Neural cell (in vitro differentiated cells): Measurements from ENCODE around the gene LIPC.

Source experiments
- EP300 ChIP-seq: fragments of 450-650 bp; conservative IDR thresholded peaks from 2 replicates; pipeline ENCODE4 v1.6.1; 2014; ENCODE audit warnings: antibody characterized with exemption, mild to moderate bottlenecking, moderate library complexity; ENCODE audit not compliant: poor library complexity, severe bottlenecking
- EZH2 ChIP-seq: fragments of 200-600, 300-800 bp; shearing (Covaris generic), sonication (generic); IDR thresholded peaks from 2 replicates; pipeline ENCODE4 v1.6.1; 2014; ENCODE audit warnings: antibody characterized with exemption, low read length, borderline replicate concordance, mild to moderate bottlenecking; ENCODE audit not compliant: insufficient read depth, poor library complexity, severe bottlenecking
- POLR2AphosphoS5 ChIP-seq: IDR thresholded peaks from 2 replicates; pipeline ENCODE4 v1.6.1; 2012
- RAD21 ChIP-seq: fragments of 450-650 bp; conservative IDR thresholded peaks from 2 replicates; pipeline ENCODE4 v1.6.1; 2014; ENCODE audit warnings: antibody characterized with exemption, mild to moderate bottlenecking, moderate library complexity
- SMC3 ChIP-seq: fragments of 450-650 bp; conservative IDR thresholded peaks from 2 replicates; pipeline ENCODE4 v1.6.1; 2014; ENCODE audit warnings: antibody characterized with exemption, mild to moderate bottlenecking, moderate library complexity; ENCODE audit not compliant: poor library complexity
- TF ChIP-seq, protein P1 (sequence below): fragments of 450-650 bp; IDR thresholded peaks from 2 replicates; pipeline ENCODE4 v1.5.1; 2014; ENCODE audit warnings: antibody characterized with exemption, mild to moderate bottlenecking, moderate library complexity; ENCODE audit not compliant: poor library complexity, severe bottlenecking

DNA sequence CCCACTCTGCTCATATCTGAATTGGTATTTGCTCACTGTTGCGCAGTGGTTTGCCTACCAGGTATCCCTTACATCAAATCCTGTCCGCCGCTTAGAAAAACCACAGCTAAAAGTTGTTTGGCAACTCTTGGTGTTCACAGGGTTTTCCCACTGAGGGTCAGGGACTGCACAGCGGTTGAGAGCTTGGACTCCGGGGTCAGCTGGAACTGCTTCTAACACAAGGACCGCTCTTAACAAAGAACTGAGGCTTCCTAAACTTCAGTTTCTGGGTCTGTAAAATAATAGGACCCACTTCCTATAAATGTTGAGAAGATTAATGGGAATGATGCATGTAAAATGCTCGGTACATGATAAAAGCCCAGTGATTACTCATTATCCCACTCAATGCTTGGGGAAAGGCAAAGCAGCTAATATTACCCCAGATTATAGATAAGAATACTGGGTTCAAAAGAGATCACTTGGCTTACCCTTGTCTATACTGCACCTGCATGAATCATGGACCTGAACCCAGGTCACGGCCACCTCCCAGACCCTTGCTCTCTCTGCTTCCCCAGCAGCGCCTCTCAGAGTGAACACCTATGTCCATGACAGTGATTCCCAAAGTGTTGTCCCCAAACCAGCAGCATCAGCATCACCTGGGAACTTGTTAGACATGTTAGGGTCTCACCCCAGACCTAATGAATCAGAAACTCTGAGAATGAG is 36.1 kb downstream of the LIPC start:
- TF ChIP-seq POLR2AphosphoS5 (no peak), RAD21 (no peak), EZH2 (no peak), SMC3 (no peak), EP300 (no peak)
- TF ChIP-seq, protein P1, sequence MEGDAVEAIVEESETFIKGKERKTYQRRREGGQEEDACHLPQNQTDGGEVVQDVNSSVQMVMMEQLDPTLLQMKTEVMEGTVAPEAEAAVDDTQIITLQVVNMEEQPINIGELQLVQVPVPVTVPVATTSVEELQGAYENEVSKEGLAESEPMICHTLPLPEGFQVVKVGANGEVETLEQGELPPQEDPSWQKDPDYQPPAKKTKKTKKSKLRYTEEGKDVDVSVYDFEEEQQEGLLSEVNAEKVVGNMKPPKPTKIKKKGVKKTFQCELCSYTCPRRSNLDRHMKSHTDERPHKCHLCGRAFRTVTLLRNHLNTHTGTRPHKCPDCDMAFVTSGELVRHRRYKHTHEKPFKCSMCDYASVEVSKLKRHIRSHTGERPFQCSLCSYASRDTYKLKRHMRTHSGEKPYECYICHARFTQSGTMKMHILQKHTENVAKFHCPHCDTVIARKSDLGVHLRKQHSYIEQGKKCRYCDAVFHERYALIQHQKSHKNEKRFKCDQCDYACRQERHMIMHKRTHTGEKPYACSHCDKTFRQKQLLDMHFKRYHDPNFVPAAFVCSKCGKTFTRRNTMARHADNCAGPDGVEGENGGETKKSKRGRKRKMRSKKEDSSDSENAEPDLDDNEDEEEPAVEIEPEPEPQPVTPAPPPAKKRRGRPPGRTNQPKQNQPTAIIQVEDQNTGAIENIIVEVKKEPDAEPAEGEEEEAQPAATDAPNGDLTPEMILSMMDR, result no peak
